HepG2 (cell line): Measurements from ENCODE around the gene CPT1C. TPM values are rescaled to one million over a fixed set of nuclear protein-coding genes. Genes with fewer than 3 reads are reported as not detected.

Source experiments
- CCDC6 ChIP-seq: sonication (generic); formaldehyde crosslinking; IDR thresholded peaks from 2 replicates; pipeline ENCODE4 v1.8.1; 2022; ENCODE audit warnings: mild to moderate bottlenecking, missing genetic modification reagents, moderate library complexity
- FLYWCH1 ChIP-seq: sonication (generic); formaldehyde crosslinking; IDR thresholded peaks from 2 replicates; pipeline ENCODE4 v1.8.1; 2023; ENCODE audit warnings: mild to moderate bottlenecking, missing genetic modification reagents
- HNRNPH1 ChIP-seq: fragments of 200-400 bp; formaldehyde crosslinking; optimal IDR thresholded peaks from 2 replicates; pipeline ENCODE3; 2017; ENCODE audit warnings: mild to moderate bottlenecking, low read depth, low read length
- ZFAT ChIP-seq: sonication (generic); formaldehyde crosslinking; conservative IDR thresholded peaks from 2 replicates; pipeline ENCODE4 v1.8.1; 2023; ENCODE audit warnings: missing genetic modification reagents, inconsistent platforms
- ZNF17 ChIP-seq: sonication (generic); formaldehyde crosslinking; IDR thresholded peaks from 2 replicates; pipeline ENCODE4 v1.5.0; 2020; ENCODE audit warnings: mild to moderate bottlenecking, missing genetic modification reagents
- ZNF367 ChIP-seq: sonication (generic); formaldehyde crosslinking; IDR thresholded peaks from 2 replicates; pipeline ENCODE4 v1.4.0; 2020; ENCODE audit warnings: missing genetic modification reagents, borderline replicate concordance
- ZNF607 ChIP-seq: sonication (generic); formaldehyde crosslinking; IDR thresholded peaks from 2 replicates; pipeline ENCODE4 v1.5.1; 2020; ENCODE audit warnings: missing genetic modification reagents, mild to moderate bottlenecking, borderline replicate concordance
- ZNF670 ChIP-seq: sonication (generic); formaldehyde crosslinking; IDR thresholded peaks from 2 replicates; pipeline ENCODE4 v1.8.0; 2022; ENCODE audit warnings: mild to moderate bottlenecking, missing genetic modification reagents, borderline replicate concordance
- ZNF709 ChIP-seq: sonication (generic); formaldehyde crosslinking; IDR thresholded peaks from 2 replicates; pipeline ENCODE4 v1.5.0; 2020; ENCODE audit warnings: mild to moderate bottlenecking, missing genetic modification reagents
- ZNF761 ChIP-seq: sonication (generic); formaldehyde crosslinking; conservative IDR thresholded peaks from 2 replicates; pipeline ENCODE4 v1.4.0; 2020; ENCODE audit warnings: mild to moderate bottlenecking, missing genetic modification reagents
- polyA plus RNA-seq, 8 experiments: library from polyadenylated mRNA; depleted of rRNA in 3 of 8; stranded (reverse) in 7 of 8; unstranded in 1 of 8; fragments of >200 nt; fragmentation: Illumina TruSeq in 4 of 8; extraction: Trizol in 4 of 8; gene quantifications; 2 replicates each; pipeline versions ENCODE4 v1.2.1 to v1.2.3, GENCODE V29; 2011 to 2016; ENCODE audit warnings: low read depth in 4 of 8, missing spikeins in 1 of 8, mixed read lengths in 1 of 8; ENCODE audit not compliant: insufficient read depth in 1 of 8
- total RNA-seq, 5 experiments: library from RNA; depleted of rRNA; stranded (reverse); fragments of >200 nt; fragmentation: Illumina TruSeq; extraction: Trizol; gene quantifications; 2 replicates each; pipeline ENCODE4 v1.2.3, GENCODE V29; 2016; ENCODE audit warnings: low read depth in 1 of 5
- TF ChIP-seq, protein P1 (sequence below): IDR thresholded peaks from 2 replicates; pipeline ENCODE4 v1.6.1; 2016; ENCODE audit warnings: low read depth, control low read depth
- TF ChIP-seq, protein P2 (sequence below): sonication (generic); formaldehyde crosslinking; IDR thresholded peaks from 2 replicates; pipeline ENCODE4 v1.8.1; 2023; ENCODE audit warnings: mild to moderate bottlenecking, missing genetic modification reagents, borderline replicate concordance
- TF ChIP-seq, protein P3 (sequence below): sonication (generic); formaldehyde crosslinking; IDR thresholded peaks from 2 replicates; pipeline ENCODE4 v1.8.0; 2022; ENCODE audit warnings: mild to moderate bottlenecking, missing genetic modification reagents
- TF ChIP-seq, protein P4 (sequence below): sonication (generic); formaldehyde crosslinking; IDR thresholded peaks from one replicate; pipeline ENCODE4 v1.5.1; 2020; ENCODE audit warnings: mild to moderate bottlenecking, missing genetic modification reagents; ENCODE audit errors: not compliant biosample characterization
- TF ChIP-seq, protein P5 (sequence below): sonication (generic); formaldehyde crosslinking; IDR thresholded peaks from 2 replicates; pipeline ENCODE4 v1.4.0; 2020; ENCODE audit warnings: missing genetic modification reagents

CPT1C gene
- total and polyA plus RNA-seq, 2 of the 13 experiments (the other 11 are each of a cell fraction or from before 2014, with no cell fraction given) = 0.18 TPM; not detected in 1

DNA sequence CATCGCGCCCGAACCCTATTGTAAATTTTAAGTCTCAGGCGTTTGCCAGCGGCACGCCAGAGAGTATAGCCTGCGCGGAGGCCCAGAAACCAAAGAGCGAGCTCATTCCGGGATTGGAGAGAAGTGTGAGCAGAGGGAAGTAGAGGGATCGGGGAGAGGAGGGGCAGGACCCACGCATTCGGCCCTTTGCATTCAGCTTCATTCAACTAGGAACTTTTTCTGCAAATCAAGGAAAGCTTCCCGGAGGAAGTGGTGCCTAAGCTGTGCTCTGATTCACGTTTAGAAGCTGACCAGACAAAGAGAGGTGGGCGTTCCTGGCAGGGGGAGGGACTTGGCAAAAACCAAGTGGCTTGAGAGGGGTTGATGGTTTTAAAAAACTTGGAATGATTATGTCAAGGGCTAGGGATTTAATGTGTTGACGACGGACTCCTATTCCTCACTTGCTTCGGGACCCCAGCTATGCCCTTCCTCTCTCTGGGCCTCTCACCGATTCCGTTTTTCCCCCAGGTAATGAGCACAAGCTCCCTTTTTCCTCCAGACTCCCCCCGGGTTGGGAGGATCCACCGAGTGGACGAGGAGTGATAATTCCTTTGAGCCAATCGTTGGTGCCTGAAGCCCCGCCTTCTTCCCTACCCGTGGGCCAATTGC, 14.7 kb upstream of the CPT1C start (continued):
- TF ChIP-seq, protein P1, sequence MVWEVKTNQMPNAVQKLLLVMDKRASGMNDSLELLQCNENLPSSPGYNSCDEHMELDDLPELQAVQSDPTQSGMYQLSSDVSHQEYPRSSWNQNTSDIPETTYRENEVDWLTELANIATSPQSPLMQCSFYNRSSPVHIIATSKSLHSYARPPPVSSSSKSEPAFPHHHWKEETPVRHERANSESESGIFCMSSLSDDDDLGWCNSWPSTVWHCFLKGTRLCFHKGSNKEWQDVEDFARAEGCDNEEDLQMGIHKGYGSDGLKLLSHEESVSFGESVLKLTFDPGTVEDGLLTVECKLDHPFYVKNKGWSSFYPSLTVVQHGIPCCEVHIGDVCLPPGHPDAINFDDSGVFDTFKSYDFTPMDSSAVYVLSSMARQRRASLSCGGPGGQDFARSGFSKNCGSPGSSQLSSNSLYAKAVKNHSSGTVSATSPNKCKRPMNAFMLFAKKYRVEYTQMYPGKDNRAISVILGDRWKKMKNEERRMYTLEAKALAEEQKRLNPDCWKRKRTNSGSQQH (CRISPR knock-in tag) = peak; percentile 58; the same call in 1 of the 2 replicates
- TF ChIP-seq CCDC6 (CRISPR knock-in tag) = no peak
- no peak for TF ChIP-seq ZNF17
- TF ChIP-seq FLYWCH1 (CRISPR knock-in tag) = no peak
- TF ChIP-seq, protein P2, sequence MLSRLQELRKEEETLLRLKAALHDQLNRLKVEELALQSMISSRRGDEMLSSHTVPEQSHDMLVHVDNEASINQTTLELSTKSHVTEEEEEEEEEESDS (CRISPR knock-in tag) = no peak
- TF ChIP-seq, protein P3, sequence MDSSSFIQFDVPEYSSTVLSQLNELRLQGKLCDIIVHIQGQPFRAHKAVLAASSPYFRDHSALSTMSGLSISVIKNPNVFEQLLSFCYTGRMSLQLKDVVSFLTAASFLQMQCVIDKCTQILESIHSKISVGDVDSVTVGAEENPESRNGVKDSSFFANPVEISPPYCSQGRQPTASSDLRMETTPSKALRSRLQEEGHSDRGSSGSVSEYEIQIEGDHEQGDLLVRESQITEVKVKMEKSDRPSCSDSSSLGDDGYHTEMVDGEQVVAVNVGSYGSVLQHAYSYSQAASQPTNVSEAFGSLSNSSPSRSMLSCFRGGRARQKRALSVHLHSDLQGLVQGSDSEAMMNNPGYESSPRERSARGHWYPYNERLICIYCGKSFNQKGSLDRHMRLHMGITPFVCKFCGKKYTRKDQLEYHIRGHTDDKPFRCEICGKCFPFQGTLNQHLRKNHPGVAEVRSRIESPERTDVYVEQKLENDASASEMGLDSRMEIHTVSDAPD (CRISPR knock-in tag) = 0 out of 2 replicates have a peak, but pooled peaks have one; percentile 31
- TF ChIP-seq, protein P4, sequence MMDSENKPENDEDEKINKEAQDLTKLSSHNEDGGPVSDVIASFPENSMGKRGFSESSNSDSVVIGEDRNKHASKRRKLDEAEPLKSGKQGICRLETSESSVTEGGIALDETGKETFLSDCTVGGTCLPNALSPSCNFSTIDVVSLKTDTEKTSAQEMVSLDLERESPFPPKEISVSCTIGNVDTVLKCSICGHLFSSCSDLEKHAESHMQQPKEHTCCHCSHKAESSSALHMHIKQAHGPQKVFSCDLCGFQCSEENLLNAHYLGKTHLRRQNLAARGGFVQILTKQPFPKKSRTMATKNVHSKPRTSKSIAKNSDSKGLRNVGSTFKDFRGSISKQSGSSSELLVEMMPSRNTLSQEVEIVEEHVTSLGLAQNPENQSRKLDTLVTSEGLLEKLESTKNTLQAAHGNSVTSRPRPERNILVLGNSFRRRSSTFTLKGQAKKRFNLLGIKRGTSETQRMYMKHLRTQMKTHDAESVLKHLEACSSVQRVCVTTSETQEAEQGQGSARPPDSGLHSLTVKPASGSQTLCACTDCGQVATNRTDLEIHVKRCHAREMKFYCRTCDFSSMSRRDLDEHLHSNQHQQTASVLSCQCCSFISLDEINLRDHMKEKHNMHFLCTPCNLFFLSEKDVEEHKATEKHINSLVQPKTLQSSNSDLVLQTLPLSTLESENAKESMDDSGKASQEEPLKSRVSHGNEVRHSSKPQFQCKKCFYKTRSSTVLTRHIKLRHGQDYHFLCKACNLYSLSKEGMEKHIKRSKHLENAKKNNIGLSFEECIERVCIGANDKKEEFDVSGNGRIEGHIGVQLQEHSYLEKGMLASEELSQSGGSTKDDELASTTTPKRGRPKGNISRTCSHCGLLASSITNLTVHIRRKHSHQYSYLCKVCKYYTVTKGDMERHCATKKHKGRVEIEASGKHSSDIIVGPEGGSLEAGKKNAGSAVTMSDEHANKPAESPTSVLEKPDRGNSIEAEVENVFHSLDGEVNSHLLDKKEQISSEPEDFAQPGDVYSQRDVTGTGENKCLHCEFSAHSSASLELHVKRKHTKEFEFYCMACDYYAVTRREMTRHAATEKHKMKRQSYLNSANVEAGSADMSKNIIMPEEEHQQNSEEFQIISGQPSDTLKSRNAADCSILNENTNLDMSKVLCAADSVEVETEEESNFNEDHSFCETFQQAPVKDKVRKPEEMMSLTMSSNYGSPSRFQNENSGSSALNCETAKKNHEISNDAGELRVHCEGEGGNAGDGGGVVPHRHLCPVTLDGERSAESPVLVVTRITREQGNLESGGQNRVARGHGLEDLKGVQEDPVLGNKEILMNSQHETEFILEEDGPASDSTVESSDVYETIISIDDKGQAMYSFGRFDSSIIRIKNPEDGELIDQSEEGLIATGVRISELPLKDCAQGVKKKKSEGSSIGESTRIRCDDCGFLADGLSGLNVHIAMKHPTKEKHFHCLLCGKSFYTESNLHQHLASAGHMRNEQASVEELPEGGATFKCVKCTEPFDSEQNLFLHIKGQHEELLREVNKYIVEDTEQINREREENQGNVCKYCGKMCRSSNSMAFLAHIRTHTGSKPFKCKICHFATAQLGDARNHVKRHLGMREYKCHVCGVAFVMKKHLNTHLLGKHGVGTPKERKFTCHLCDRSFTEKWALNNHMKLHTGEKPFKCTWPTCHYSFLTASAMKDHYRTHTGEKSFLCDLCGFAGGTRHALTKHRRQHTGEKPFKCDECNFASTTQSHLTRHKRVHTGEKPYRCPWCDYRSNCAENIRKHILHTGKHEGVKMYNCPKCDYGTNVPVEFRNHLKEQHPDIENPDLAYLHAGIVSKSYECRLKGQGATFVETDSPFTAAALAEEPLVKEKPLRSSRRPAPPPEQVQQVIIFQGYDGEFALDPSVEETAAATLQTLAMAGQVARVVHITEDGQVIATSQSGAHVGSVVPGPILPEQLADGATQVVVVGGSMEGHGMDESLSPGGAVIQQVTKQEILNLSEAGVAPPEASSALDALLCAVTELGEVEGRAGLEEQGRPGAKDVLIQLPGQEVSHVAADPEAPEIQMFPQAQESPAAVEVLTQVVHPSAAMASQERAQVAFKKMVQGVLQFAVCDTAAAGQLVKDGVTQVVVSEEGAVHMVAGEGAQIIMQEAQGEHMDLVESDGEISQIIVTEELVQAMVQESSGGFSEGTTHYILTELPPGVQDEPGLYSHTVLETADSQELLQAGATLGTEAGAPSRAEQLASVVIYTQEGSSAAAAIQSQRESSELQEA (CRISPR knock-in tag) = no peak
- TF ChIP-seq ZFAT (CRISPR knock-in tag) = no peak
- no peak for TF ChIP-seq ZNF761
- TF ChIP-seq ZNF709 (CRISPR knock-in tag) = no peak
- no peak for TF ChIP-seq ZNF367
- no peak for TF ChIP-seq ZNF607 (CRISPR knock-in tag)
- TF ChIP-seq HNRNPH1 = no peak
- TF ChIP-seq, protein P5, sequence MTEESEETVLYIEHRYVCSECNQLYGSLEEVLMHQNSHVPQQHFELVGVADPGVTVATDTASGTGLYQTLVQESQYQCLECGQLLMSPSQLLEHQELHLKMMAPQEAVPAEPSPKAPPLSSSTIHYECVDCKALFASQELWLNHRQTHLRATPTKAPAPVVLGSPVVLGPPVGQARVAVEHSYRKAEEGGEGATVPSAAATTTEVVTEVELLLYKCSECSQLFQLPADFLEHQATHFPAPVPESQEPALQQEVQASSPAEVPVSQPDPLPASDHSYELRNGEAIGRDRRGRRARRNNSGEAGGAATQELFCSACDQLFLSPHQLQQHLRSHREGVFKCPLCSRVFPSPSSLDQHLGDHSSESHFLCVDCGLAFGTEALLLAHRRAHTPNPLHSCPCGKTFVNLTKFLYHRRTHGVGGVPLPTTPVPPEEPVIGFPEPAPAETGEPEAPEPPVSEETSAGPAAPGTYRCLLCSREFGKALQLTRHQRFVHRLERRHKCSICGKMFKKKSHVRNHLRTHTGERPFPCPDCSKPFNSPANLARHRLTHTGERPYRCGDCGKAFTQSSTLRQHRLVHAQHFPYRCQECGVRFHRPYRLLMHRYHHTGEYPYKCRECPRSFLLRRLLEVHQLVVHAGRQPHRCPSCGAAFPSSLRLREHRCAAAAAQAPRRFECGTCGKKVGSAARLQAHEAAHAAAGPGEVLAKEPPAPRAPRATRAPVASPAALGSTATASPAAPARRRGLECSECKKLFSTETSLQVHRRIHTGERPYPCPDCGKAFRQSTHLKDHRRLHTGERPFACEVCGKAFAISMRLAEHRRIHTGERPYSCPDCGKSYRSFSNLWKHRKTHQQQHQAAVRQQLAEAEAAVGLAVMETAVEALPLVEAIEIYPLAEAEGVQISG (CRISPR knock-in tag) = no peak
- no peak for TF ChIP-seq ZNF670 (CRISPR knock-in tag)
